Measurements from ENCODE around the gene MMS19.

The MMS19 gene, protein sequence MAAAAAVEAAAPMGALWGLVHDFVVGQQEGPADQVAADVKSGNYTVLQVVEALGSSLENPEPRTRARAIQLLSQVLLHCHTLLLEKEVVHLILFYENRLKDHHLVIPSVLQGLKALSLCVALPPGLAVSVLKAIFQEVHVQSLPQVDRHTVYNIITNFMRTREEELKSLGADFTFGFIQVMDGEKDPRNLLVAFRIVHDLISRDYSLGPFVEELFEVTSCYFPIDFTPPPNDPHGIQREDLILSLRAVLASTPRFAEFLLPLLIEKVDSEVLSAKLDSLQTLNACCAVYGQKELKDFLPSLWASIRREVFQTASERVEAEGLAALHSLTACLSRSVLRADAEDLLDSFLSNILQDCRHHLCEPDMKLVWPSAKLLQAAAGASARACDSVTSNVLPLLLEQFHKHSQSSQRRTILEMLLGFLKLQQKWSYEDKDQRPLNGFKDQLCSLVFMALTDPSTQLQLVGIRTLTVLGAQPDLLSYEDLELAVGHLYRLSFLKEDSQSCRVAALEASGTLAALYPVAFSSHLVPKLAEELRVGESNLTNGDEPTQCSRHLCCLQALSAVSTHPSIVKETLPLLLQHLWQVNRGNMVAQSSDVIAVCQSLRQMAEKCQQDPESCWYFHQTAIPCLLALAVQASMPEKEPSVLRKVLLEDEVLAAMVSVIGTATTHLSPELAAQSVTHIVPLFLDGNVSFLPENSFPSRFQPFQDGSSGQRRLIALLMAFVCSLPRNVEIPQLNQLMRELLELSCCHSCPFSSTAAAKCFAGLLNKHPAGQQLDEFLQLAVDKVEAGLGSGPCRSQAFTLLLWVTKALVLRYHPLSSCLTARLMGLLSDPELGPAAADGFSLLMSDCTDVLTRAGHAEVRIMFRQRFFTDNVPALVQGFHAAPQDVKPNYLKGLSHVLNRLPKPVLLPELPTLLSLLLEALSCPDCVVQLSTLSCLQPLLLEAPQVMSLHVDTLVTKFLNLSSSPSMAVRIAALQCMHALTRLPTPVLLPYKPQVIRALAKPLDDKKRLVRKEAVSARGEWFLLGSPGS

DNA sequence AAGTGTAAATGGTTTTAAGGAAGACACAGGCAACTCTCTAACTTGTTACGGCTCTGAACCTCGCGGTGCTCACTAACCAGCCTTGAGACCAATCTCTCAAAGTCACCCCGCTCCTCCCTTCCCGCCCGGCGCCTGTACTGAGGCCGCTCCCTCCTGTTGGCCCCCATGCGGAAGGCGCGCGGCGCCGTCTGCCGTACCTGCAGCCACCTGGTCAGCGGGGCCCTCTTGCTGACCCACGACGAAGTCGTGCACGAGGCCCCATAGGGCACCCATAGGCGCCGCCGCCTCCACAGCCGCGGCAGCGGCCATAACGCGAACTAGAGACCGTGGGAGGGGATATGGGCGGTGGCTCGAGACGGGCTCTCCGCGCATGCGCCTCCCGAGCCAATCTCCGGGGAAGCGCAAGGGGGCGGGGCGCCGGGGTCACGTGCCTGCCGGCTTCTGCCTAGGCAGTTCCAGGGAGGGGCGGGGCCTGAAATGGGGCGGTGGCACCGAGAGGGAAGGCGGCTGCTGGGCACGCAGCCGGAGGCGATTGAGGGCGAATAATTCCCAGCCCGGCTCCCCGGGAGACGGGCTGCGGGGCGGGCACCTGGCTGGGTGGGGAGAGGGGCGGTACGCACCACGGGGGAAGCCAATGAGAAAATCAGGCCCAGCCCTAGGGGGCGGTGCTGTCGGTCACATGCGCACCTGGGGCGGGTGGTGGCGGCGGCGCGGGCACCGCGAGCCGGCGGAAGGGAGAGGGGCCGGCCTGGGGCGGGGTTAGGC lies at the start of gene MMS19:
Gene MMS19 (minus strand): TSS at position 347 of the 765 bp plus-strand sequence. CDS start 38 bp downstream, at position 309.
- peak; percentile 98 for DNase-seq (ENCODE audit: low read depth in 2 of 2)

DNA sequence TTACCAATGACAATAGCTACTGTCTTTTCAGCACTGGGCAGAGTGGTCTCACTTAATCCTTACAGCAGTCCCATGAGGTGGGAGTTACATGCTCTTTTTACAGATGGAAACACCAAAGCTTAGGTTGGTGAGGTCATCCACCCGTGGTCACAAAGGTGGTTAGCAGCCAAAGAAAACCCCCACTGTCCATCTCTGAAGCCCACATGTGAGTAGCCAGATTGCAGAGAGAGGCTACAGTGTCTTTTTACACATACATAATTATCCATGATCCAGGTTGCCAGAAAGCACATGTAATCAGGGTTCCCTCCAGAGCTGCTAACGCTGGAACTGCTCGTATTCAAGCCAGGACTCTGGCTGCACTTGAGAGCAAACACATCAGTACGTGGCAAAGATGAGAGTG lies 49.7 kb upstream of the MMS19 start:
- DNase-seq (ENCODE audit: low read depth in 2 of 2) = no peak

DNA sequence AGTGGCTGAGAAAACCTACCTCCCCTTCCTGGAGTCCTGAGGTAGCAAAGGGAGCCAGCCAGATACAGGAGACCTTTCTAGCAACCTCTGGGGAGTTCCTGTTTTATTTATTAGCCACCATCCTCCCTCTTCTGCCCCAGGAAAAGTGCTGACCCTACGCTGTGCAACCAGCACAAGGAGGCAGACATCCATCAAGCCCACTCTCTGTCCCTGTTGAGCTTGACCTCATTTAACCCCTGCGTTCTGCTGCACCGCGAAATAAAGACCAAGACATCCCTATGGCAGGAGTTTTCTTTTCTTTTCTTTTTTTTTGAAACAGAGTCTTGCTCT lies 49.0 kb upstream of the MMS19 start:
- DNase-seq (ENCODE audit: low read depth in 2 of 2) = no peak

DNA sequence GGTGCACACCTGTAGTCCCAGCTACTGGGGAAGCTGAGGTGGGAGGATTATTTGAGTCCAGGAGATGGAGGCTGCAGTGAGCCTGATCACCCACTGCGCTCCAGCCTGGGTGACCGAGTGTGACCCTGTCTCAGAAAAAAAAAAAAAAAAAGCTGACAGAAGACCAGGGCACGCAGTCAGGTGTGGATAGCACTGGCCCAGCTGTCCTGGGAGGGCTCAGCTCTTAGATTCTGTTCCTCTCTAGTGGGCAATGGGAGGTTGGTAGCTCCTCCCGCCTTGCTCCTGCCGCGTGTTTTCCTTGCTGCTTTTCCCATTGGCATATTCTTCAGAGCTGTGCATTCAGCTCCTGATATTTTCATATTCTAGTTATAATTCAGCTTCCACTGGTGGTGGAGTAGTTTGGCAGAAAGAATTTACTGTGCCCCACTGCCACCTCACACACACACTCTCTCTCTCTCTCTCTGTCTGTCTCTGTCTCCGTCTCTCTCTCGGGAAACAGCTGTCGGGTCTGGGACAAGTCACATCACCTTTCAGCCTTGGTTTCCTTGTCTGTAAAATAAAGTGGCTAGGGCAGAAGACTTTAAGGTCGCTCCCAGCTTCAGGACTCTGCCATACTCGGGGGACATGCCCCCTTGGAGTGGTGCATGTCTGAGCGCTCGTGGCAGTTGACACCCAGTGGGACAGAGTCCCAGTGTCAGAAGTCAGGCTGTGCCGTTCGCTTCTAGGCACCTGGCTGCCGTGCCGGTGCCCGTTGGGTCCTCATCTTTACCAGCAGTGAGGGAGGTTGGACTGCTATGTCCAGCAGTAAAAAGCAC lies 48.4 kb upstream of the MMS19 start:
- DNase-seq (ENCODE audit: low read depth in 2 of 2) = no peak

DNA sequence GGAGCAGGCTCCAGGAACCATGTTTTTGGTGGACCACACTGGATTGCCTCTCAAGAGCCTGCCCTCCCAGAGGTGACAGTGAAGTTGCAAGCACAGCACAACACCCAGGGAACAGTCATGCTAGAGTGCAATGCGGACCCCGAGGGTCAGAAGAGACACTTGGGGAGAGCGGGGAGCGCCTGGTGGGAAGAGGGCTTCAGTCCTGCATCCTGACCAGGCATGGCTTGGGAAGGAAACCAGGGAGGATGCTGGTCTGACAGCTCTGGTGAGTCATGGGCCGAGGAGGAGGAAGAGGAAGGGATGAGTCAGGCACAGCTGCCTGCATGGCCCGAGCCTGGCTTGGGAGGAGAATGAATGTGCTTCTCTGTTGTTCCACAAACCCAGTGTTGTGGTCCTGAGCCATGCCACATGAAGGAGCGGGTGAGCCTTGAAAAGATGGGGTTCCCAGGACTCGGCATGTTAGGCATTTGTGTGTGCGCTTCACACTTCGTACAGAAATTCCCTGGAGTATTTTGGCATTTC lies 44.9 kb upstream of the MMS19 start:
- peak; percentile 84 to 85 for DNase-seq (ENCODE audit: low read depth in 2 of 2)

DNA sequence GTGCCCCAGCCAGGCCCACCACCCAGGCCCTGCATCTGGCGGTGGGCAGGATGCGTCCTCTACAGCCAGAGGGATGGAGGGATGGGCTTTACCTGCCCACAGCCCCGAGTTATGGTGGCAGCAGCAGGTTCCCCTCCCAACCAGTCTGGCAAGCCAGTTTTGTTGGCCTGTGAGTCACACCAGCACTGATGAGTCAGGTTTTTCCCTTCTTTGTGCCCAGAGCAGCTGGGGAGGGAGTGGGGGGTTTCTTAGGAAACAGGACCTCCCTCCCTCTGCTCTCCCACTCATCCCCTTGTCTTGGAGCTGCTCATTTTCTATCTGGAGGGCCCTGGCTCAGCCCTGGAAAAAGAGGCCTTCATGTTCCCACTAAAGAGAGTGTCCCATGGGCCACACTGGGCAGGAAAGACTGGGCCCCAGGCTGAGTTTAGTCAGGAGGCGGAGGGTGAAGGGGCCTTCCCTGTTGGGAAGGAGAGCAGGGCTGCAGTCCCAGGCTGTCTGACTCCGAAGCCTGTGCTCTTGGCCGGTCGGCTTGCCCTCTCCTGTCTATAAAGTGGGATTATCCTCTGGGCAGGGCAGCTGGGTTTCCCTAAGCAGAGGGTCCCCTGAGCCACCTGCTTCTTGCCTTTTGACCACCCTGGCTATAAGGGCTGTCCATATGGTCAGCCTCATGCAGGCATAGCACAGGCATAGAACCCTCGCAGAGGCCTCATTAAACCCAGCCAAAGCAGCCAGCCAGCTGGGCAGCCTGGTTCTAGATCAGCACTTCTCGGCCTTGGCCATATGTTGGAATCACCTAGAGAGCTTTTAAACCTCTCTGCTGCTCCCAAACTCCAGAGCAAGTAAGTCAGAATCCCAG lies 44.2 kb upstream of the MMS19 start:
- peak; percentile 81 to 82 for DNase-seq (ENCODE audit: low read depth in 2 of 2)

DNA sequence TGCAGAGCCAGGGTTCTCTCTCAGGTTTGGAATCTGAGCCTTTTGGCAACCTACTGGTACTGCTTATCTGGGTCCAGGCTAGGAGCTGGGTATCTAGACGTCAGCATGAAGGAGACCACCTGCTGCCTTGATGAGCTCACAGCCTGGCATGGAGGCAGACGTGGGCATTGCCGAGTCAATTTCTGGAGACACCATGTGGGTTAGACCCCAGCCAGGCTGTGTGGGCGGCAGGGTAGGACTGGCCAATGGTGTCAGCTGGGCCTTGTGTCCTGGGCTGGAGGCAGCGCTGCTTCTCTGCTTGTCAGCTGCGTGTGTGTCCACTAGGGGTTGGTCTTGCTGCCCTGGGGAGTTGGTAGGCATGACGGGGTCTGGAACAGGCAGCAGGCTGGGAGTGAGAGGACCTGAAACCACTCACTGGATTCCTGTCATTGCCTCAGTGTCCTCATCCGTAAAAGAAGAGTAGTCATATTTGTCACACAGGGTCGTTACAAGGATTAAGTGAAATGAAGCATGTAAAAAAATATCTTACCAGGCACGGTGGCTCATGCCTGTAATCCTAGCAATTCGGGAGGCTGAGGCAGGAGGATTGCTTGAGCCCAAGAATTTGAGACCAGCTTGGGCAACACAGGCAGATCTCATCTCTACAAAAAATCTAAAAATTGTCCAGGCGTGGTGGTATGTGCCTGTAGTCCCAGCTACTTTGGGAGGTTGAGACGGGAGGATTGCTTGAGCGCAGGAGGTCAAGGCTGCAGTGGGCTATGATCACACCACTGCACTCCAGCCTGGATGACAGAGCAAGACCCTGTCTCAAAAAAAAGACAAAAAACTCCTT lies 42.7 kb upstream of the MMS19 start:
- DNase-seq (ENCODE audit: low read depth in 2 of 2) = no peak

DNA sequence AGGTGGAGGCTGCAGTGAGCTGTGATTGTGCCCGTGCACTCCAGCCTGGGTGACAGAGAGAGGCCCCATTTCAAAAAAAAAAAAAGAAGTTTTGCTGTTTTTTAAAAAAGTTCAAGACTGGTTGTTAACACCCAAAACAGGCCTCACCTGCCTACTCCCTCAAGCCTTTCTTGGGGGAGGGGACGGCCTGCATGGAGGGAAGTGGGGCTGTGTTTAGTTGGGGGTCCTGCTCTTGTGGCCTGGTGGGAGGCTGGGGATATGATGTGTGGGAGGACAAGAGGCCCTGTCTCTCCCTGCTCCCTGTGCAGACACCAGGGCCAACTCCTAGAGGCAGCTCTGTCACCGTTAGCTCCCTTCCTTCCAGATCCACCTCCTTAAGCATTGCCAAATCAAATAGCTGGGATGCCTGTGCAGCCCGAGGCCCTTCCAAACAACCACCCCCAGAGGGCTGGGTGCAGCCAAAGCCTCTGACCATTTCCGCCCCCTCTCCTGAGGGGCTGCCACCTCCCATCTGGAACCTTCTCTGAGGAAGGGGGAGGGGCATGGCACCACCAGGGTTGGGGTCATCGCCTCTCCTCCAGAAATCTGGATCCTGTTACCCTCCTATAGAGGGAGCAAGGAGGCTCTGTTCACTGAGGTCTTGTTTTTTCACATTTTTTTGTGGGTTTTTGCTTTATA lies 41.4 kb upstream of the MMS19 start:
- peak; percentile 69 to 70 for DNase-seq (ENCODE audit: low read depth in 2 of 2)

DNA sequence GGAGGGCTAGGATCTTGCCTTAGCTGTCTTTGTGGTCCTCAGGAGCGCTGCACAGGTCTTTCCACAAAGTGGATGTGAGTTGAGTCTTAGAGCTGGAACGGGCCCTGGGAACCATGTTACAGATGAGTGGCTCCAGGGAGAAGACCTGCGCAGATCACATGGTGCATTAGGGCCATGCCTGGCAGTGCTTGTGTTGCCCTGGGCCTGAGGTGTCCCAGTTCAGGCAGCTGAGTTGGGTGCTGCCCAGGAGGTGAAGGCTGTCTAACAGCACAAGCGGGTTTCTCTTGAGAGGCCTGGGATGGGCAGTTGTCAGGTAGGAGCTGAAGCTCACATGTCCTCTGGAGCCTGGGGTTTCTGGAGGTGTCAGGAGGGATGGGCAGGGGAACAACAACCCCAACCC lies 40.6 kb upstream of the MMS19 start:
- no peak for DNase-seq (ENCODE audit: low read depth in 2 of 2)

DNA sequence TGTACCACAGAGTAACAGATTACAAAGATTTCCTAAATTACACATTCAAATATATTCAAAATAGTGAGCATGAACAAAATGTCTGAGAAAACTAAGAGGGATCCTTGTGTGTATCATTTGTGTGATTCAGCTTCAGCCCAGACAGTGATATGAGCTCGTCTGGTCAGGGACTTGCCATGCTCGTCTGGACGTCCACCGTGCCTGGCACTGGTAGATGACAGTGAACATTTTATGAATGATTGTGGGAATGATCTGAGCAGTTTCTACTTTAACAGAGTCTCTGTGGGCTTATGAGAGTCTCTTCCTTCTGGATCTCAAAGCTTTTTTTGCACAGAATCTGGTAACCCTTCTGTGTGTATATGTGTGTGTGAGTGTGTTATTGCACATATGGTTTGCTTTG lies 40.2 kb upstream of the MMS19 start:
- DNase-seq (ENCODE audit: low read depth in 2 of 2) = no peak

DNA sequence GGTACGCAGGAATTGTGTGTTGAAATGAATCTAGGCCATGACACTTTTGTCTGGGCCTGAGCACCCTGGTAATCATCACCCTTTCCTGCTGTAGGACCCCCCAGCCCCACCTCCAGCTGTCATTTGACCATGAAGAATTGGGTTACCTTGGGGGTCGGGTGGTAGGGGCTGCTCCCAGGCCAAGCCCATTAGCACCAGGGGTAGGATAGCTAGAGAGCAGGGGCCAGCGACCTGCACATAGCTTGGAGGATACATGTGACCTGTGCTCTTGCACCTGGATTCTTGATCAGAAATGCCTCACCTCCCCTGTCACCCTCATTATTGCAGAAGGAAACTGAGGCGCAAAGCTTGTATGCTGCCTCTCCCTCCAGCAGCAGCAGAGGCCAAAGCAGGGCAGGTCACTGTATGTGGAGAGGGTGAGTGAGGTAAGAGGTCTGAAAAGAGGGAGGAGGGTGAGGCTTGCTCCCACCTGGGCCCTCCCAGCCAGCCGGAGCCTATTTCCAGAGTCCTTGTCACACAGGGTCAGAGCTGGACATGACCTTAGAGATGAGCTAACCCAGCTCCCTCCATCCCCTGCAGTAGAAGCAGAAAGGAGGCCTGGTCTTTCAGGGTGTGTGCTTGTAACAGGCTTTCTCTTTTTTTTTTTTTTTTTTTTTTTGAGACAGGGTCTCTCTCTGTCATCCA lies 39.1 kb upstream of the MMS19 start:
- no peak for DNase-seq (ENCODE audit: low read depth in 2 of 2)

DNA sequence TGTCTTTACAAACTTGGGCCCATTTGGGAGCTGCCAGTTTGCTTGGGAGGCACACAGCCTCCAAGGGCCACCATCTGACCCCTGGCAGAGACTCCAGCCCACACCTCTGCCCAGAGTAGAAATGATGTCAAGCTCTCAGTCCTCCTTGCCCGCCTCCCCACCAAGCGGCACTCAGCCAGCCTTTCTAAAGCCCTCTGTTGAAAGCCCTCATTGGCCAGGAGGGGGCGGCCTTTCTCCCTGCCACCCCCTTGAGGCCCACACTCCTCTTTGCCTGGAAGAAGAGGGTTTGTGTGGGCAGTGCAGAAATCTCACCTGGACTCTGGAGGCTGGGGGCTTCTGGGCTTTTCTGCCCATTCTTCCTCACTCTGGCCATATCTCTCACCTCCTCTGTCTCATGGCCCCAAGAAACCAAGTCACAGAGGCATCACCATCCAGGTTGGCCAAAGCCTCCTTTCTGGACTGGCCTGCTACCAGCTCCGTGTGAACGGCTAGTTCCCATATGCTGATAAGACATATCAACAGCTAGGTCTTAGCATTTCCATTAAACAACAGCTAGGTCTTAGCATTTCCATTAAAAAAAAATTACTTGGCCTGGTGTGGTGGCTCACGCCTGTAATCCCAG lies 36.6 kb upstream of the MMS19 start:
- DNase-seq (ENCODE audit: low read depth in 2 of 2) = no peak

DNA sequence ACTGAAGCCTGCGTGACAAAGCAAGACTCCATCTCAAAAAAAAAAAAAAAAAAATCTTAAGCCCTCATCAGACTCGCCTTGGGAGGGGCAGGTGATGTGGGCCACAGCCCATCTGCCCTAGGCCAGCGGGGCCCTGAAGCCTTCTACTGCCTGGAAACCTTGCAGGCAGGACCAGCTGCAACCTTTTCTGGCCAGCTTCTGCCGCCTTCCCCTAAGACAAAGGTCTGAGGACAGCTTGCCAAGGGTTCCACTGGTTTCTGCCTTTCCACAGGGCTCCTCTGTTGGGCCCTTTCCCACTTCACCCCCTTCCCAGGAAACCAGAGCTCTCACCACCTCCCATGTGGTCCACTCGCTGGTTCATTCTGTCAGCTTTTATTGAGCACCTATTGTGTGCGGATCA lies 35.7 kb upstream of the MMS19 start:
- no peak for DNase-seq (ENCODE audit: low read depth in 2 of 2)

DNA sequence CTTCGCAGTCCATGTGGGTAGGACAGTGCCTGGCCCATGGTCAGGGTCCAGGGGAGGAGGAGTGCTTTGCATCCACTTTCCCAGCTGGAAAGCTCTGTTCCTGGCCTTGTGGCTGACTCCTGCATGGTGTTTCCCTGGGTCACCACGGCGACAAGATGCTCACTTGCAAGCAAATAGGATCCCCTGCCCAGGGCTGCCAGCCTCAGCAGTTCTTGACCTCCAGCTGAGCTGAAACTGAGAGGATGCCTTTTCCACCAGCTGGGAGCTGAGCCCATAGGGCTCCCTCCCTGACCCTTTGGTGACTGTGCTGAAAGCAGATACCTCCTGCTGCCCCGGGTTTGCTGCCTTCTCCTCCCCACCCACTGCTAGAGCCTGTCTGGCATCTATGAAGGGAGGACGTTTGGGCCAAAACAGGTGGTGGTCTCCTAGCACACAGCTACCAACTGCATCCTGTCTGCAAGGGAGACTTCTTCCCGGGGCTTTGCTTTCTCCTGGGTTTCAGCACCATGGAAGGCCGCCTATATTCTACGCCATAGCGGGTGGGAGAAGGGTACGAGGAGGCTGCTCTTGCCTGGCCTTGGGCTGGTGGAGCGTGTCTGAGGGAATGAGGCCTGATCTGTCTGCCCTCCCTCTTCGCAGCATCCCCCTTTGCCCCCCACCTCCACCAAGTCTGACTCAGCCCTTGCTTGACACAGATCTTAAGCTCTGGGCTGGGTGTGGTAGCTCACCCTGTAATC lies 34.9 kb upstream of the MMS19 start:
- no peak for DNase-seq (ENCODE audit: low read depth in 2 of 2)

DNA sequence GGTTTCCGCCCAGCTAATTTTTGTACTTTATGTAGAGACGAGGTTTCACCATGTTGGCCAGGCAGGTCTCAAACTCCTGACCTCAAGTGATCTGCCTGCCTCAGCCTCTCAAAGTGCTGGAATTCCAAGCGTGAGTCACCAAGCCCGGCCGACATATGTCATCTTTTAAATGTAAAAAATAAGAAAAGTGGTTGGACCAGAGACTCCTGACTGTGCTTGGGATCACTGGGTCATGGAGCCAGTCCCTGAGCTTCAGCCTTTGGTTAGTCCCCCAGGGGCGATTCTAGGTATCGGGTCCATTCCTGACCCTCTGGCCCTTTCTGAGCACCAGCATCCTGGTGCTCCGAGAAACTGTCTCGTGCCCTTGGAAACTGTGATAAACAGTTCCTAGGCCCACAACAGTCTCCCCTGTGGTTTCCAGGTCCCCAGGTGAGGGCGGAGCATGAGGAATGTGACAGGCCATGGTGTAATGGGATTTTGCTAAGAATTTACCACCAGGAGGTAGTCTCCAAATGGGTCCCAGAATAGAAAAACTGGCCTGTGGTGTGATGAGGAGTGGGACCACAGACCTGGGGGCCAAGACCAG lies 33.3 kb upstream of the MMS19 start:
- DNase-seq (ENCODE audit: low read depth in 2 of 2) = no peak

All from fibroblast of skin of left quadriceps (primary cell).